Measurements from ENCODE around the gene APOL5. TPM values are rescaled to one million over a fixed set of nuclear protein-coding genes. Genes with fewer than 3 reads are reported as not detected.
"Not testable (repeated sequence)": the region's sequence is repeated elsewhere in the genome, so short reads cannot be mapped to it uniquely, and the experiment has no call there.

Gene APOL5, protein sequence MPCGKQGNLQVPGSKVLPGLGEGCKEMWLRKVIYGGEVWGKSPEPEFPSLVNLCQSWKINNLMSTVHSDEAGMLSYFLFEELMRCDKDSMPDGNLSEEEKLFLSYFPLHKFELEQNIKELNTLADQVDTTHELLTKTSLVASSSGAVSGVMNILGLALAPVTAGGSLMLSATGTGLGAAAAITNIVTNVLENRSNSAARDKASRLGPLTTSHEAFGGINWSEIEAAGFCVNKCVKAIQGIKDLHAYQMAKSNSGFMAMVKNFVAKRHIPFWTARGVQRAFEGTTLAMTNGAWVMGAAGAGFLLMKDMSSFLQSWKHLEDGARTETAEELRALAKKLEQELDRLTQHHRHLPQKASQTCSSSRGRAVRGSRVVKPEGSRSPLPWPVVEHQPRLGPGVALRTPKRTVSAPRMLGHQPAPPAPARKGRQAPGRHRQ
- not detected in 3 replicates for total RNA-seq

DNA sequence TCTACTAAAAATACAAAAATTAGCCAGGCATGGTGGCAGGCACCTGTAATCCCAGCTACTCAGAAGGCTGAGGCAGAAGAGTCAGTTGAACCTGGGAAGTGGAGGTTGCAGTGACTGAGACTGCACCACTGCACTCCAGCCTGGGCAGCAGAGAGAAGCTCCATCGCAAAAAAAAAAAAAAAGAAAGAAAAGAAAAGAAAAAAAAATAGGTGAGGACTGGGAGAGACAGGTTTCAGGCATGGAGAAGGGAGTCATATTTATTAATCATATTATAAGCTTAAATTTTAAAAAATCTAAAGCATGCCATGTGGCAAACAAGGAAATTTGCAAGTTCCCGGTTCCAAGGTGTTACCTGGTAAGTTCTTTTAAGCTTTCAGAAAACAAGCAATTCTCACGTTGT is at the start of gene APOL5:
APOL5 (plus strand) TSS at position 301 of the 400 bp plus-strand sequence; CDS start at position 301, 0 bp downstream.
- Mint-ChIP-seq H3K4me3 (no peak within 1 kb of the TSS), H3K36me3 (no peaks in the 10 kb centered on the region), H3K27me3 (ENCODE audit: low read depth) (peaks cover 10% of the 10 kb centered on the region), H3K27ac (no peak within 1 kb of the TSS), H3K9me3 (peaks cover 17% of the 10 kb centered on the region), H3K4me1 (peaks cover 5% of the 10 kb centered on the region)
- TF ChIP-seq, protein P1, sequence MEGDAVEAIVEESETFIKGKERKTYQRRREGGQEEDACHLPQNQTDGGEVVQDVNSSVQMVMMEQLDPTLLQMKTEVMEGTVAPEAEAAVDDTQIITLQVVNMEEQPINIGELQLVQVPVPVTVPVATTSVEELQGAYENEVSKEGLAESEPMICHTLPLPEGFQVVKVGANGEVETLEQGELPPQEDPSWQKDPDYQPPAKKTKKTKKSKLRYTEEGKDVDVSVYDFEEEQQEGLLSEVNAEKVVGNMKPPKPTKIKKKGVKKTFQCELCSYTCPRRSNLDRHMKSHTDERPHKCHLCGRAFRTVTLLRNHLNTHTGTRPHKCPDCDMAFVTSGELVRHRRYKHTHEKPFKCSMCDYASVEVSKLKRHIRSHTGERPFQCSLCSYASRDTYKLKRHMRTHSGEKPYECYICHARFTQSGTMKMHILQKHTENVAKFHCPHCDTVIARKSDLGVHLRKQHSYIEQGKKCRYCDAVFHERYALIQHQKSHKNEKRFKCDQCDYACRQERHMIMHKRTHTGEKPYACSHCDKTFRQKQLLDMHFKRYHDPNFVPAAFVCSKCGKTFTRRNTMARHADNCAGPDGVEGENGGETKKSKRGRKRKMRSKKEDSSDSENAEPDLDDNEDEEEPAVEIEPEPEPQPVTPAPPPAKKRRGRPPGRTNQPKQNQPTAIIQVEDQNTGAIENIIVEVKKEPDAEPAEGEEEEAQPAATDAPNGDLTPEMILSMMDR (IDR thresholded peaks at IDR 0.05; ENCODE audit: unreplicated experiment) = no peak
- DNase-seq (ENCODE audit: low spot score in 2 of 2, unreplicated experiment in 2 of 2) = no peak

DNA sequence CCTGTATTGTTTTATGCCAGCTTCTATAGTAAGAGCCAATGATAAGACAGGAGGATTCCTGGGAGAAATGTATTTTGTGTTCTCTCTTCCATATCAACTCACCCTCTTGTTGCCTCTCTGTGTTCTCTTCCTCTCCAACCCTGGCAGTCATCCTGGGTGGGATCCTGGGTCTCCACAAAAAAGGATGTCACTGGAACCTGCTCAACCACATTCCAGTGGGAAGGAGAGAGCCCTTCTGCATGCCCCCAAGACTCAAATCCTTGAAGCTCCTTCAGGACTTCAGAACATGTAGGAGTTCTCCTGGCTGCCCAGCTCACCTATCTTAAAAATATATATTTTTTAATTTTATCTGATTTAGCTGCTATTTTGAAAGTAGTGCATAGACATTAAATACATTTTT is 43.3 kb upstream of the APOL5 start:
- Mint-ChIP-seq H3K27ac (no peak overlapping the region), H3K4me3 (no peak overlapping the region), H3K36me3 (no peaks in the 10 kb centered on the region), H3K9me3 (peaks cover 30% of the 10 kb centered on the region), H3K4me1 (peaks cover 5% of the 10 kb centered on the region), H3K27me3 (ENCODE audit: low read depth) (no peaks in the 10 kb centered on the region)
- no peak for DNase-seq (ENCODE audit: low spot score in 2 of 2, unreplicated experiment in 2 of 2)
- TF ChIP-seq, protein P1 (IDR thresholded peaks at IDR 0.05; ENCODE audit: unreplicated experiment) = no peak

DNA sequence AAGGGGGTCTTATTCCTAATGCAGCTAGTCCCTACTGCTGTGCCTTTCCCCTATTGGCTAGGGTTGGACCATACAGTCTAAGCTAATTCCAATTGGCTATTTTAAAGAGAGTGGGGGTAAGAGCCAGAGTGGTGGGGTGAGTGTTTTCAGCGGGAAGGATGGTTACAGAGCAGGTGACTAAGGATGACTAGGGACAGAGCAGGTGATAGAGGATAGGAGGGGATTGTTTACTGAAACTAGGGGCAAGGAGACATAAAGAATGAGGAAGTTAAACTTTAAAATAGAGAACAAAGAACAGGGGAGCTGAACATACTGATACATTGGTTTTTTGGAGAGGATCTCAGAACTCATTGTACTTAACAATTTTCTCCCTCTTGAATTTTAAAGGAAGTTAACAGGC is 41.6 kb upstream of the APOL5 start:
- not testable (repeated sequence) for H3K4me3 Mint-ChIP-seq; H3K36me3 Mint-ChIP-seq; DNase-seq (ENCODE audit: low spot score in 2 of 2, unreplicated experiment in 2 of 2); H3K4me1 Mint-ChIP-seq; H3K27me3 Mint-ChIP-seq (ENCODE audit: low read depth); H3K27ac Mint-ChIP-seq
- peaks cover 26% of the 10 kb centered on the region for H3K9me3 Mint-ChIP-seq

DNA sequence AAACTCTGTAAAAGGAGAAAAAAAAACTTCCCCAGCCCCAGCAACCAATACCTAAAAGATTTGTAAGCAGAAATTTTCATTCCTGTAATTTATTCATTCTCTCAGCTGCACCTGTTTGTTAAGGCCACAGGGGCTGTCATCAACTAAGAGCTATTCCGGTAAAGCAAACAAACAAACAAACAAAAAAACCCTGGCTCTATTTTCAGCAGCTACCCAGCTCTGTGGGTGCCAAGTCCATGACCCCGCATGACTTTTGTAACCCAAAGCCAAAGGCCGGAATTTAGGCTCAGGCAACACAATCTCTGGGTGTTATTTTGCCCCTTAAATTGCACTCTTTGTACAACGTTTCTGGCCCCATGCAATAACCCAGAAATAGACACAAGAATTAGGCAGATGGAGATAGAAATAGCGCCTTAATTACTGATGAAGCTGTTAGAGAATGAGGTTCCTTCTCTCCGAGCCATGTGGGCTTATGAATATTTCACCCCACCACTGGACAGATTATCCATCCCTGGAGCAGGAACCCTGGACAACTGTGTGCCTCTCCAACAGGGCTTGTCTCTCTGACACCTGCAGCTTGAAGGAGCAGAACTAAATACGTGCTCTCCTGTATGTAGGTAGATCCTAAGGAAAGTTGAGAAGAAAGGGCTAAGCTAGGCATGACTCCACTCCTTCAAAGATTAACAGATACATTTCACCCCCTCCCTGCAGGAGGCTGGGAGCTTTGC is 40.0 kb upstream of the APOL5 start:
- H3K4me3 Mint-ChIP-seq = no peak overlapping the region

DNA sequence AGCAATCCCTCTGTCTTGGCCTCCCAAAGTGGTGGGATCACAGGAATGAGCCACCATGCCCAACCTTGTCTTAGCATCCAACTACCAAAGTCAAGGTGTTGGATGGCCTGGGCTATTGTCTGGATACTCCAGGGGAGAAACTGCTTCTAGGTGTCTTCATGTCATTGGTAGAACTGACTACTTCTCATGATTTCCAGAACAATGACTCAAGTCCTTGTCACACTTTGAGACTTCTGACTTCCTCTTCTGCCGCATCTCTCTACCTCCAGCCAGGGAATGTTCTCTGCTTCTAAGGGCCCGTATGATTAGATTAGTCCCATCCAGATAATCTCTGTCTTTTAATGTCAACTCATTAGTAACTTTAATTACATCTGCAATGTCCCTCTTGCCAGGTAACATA is 38.8 kb upstream of the APOL5 start:
- H3K27ac Mint-ChIP-seq = no peak overlapping the region
- H3K36me3 Mint-ChIP-seq = no peaks in the 10 kb centered on the region
- no peaks in the 10 kb centered on the region for H3K27me3 Mint-ChIP-seq (ENCODE audit: low read depth)
- peaks cover 19% of the 10 kb centered on the region for H3K9me3 Mint-ChIP-seq
- H3K4me3 Mint-ChIP-seq = no peak overlapping the region
- DNase-seq (ENCODE audit: low spot score in 2 of 2, unreplicated experiment in 2 of 2) = no peak
- TF ChIP-seq, protein P1 (IDR thresholded peaks at IDR 0.05; ENCODE audit: unreplicated experiment) = no peak
- H3K4me1 Mint-ChIP-seq = peaks cover 5% of the 10 kb centered on the region

More for the DNA sequence above, 40.0 kb upstream of the APOL5 start:
- no peak overlapping the region for H3K27ac Mint-ChIP-seq
- no peak for DNase-seq (ENCODE audit: low spot score in 2 of 2, unreplicated experiment in 2 of 2)
- no peaks in the 10 kb centered on the region for H3K36me3 Mint-ChIP-seq
- TF ChIP-seq, protein P1 (IDR thresholded peaks at IDR 0.05; ENCODE audit: unreplicated experiment) = no peak
- H3K9me3 Mint-ChIP-seq = peaks cover 25% of the 10 kb centered on the region
- no peaks in the 10 kb centered on the region for H3K27me3 Mint-ChIP-seq (ENCODE audit: low read depth)
- H3K4me1 Mint-ChIP-seq = peaks cover 5% of the 10 kb centered on the region

DNA sequence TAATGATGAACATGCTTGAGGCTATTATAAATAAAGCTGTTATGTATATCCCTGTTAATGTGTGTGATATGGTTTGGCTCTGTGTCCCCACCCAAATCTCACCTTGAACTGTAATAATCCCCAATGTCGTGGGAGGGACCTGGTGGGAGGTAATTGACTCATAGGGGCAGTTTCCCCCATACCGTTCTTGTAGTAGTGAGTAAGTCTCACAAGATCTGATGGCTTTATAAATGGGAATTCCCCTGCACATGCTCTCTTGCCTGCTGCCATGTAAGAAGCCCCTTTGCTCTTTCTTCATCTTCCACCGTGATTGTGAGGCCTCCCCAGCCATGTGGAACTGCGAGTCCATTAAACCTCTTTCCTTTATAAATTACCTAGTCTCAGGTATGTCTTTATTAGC is 38.2 kb upstream of the APOL5 start:
- H3K9me3 Mint-ChIP-seq = peaks cover 14% of the 10 kb centered on the region
- H3K4me1 Mint-ChIP-seq; H3K36me3 Mint-ChIP-seq; DNase-seq (ENCODE audit: low spot score in 2 of 2, unreplicated experiment in 2 of 2); H3K27ac Mint-ChIP-seq; H3K27me3 Mint-ChIP-seq (ENCODE audit: low read depth); H3K4me3 Mint-ChIP-seq: not testable (repeated sequence)
